Stomach (tissue), 9 donors: ENCODE measurements around the gene NAA20. TPM values are rescaled to one million over a fixed set of nuclear protein-coding genes. Genes with fewer than 3 reads are reported as not detected.
A peak's percentile ranks its signal among the peaks of the same experiment; 100 is the strongest.

Experiments
- DNase-seq, 2 donors: peaks; one replicate each; pipeline versions ENCODE4 v3.0.0 to v3.0.0-alpha.2; 2013 to 2019
- H3K27ac ChIP-seq, 5 donors: fragments of 200-600 bp in 4 of 5; sonication (generic) in 4 of 5; one replicate each; pipeline ENCODE4 v1.5.1; 2013 to 2019; ENCODE audit warnings: mild to moderate bottlenecking in 1 of 5, moderate library complexity in 1 of 5
- H3K27me3 ChIP-seq, 3 donors: fragments of 200-600 bp; sonication (generic); one replicate each; pipeline ENCODE4 v1.5.1; 2017 to 2019; ENCODE audit warnings: mixed run types in 1 of 3
- H3K36me3 ChIP-seq, 4 donors: fragments of 200-600 bp; sonication (generic); 1 replicate in 3 of 4; 2 replicates in 1 of 4; pipeline ENCODE4 v1.5.1; 2016 to 2019
- H3K4me1 ChIP-seq, 4 donors: fragments of 200-600 bp; sonication (generic); one replicate each; pipeline ENCODE4 v1.5.1; 2016 to 2019
- H3K4me3 ChIP-seq, 4 donors: fragments of 200-600 bp; sonication (generic) in 3 of 4; one replicate each; pipeline ENCODE4 v1.5.1; 2016 to 2019; ENCODE audit warnings: mild to moderate bottlenecking in 1 of 4
- H3K9me3 ChIP-seq, 4 donors: fragments of 200-600 bp; sonication (generic); one replicate each; pipeline ENCODE4 v1.5.1; 2016 to 2019
- EP300 ChIP-seq: sonication (generic); formaldehyde crosslinking; IDR thresholded peaks from one replicate; pipeline ENCODE4 v1.6.1; 2017; ENCODE audit warnings: antibody characterized with exemption
- POLR2A ChIP-seq, 4 donors: fragments of 450-650 bp; IDR thresholded peaks; one replicate each; pipeline ENCODE4 v1.6.1; 2016; ENCODE audit warnings: antibody characterized with exemption in 4 of 4, control low read depth in 2 of 4, mild to moderate bottlenecking in 1 of 4, moderate library complexity in 1 of 4
- POLR2AphosphoS5 ChIP-seq, 3 donors: sonication (generic); formaldehyde crosslinking; IDR thresholded peaks; one replicate each; pipeline ENCODE4 v1.6.1; 2016; ENCODE audit warnings: antibody characterized with exemption in 3 of 3
- WGBS, 5 donors: extraction: QIAGEN DNeasy Blood & Tissue Kit in 3 of 5; methylation state at CpG; one replicate each; pipeline versions ENCODE4 v1.1.5 to v1.1.7; 2013 to 2018; 5-methylcytosine and 5-hydroxymethylcytosine counted together
- intact Hi-C: fragments of 100-400 bp; cut with DNase I; formaldehyde crosslinking; loops from one replicate; pipeline ENCODE4 v1.15.1; 2023; ENCODE audit warnings: low total_unique reads
- polyA plus RNA-seq, 3 donors: library from polyadenylated mRNA; stranded (reverse); fragments of 200-250 nt; gene quantifications; one replicate each; pipeline ENCODE4 v1.2.3, GENCODE V29; 2013
- total RNA-seq, 5 donors: library from RNA; depleted of rRNA; stranded (reverse); fragments of >200 nt; gene quantifications; one replicate each; pipeline versions ENCODE4 v1.1.0 to v1.2.3, GENCODE V29; 2014 to 2016
- TF ChIP-seq, protein P1 (sequence below), 7 experiments: fragments of 450-650 bp in 4 of 7; fragments of 200-600 bp in 3 of 7; sonication (generic) in 3 of 7; IDR thresholded peaks; one replicate each; pipeline ENCODE4 v1.5.1; 2016 to 2019; ENCODE audit warnings: antibody characterized with exemption in 7 of 7, control low read depth in 2 of 7, mild to moderate bottlenecking in 1 of 7
- donor health status: healthy with polysubstance abuse.
- donor health status: Bipolar disorder and iron deficiency.
- donor health status: healthy.

Gene NAA20
- total and polyA plus RNA-seq, 8 donors = 7.1 to 114 (median 46.8) TPM; not detected in 1

DNA sequence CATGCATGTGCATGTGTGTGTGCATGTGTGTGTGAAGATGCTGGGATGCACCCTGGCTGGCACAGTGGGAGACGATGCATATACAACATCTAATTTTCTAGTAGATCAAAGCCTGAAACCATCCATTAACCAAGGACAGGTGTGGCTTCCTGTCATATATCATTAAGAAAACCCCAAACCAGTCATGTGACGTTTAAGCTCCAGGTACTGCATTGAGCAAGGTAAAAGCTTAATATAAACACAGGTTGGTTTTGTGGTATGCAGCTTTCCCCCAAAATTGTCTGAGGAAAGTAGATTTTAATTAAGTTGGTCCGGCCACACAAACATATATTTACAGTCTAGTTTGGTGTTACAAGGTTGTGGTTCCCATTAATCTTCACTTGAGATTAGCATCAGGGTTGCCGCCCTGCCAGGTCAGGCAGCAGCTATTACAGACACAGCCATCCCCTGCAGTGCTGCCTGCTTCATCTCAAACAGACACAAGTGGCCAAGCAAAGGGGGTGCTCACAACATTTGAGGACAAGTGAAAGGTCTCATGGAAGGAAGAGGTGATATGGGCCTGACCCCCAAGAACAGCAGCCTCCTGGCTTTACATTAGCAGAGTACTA, 48.6 kb upstream of the NAA20 start:
- DNase-seq = peak in 1 of 2 donors; percentile 24
- no peak overlapping the region for H3K27ac ChIP-seq
- H3K4me1 ChIP-seq = peaks cover 19 to 46% (median 34%) of the 10 kb centered on the region in 4 donors
- peaks cover 3 to 55% (median 14%) of the 10 kb centered on the region in 4 donors for H3K36me3 ChIP-seq
- WGBS, 5 donors = 70 to 86% (median 73%) methylated on average over 4 of the region's 4 CpGs
- no peak overlapping the region for H3K4me3 ChIP-seq
- intact Hi-C loops = no loop called here
- no peaks in the 10 kb centered on the region for H3K9me3 ChIP-seq
- no peaks in the 10 kb centered on the region for H3K27me3 ChIP-seq
- TF ChIP-seq POLR2A (IDR thresholded peaks at IDR 0.05) = no peak
- no peak for TF ChIP-seq POLR2AphosphoS5 (IDR thresholded peaks at IDR 0.05)
- TF ChIP-seq, protein P1, sequence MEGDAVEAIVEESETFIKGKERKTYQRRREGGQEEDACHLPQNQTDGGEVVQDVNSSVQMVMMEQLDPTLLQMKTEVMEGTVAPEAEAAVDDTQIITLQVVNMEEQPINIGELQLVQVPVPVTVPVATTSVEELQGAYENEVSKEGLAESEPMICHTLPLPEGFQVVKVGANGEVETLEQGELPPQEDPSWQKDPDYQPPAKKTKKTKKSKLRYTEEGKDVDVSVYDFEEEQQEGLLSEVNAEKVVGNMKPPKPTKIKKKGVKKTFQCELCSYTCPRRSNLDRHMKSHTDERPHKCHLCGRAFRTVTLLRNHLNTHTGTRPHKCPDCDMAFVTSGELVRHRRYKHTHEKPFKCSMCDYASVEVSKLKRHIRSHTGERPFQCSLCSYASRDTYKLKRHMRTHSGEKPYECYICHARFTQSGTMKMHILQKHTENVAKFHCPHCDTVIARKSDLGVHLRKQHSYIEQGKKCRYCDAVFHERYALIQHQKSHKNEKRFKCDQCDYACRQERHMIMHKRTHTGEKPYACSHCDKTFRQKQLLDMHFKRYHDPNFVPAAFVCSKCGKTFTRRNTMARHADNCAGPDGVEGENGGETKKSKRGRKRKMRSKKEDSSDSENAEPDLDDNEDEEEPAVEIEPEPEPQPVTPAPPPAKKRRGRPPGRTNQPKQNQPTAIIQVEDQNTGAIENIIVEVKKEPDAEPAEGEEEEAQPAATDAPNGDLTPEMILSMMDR (IDR thresholded peaks at IDR 0.05) = no peak
- no peak for TF ChIP-seq EP300

DNA sequence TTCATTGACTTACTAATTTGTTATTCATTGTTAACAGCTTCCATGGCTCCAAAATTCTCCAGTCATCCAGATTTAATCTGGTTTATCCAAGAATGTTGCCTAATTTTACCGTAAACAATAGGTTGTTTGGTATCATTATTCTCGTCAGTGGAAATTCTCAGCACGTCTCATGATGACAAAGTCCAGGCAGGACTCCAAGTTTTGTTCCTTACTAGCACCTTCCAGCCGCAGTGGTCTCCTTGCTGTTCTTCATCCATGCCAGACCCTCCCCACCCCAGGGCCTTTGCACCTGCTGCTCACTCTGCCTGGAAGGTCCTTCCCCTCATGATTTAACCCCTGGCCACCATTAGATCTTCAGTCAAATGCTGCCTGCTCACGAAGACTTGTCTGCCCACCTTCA, 48.1 kb upstream of the NAA20 start:
- no peaks in the 10 kb centered on the region for H3K27me3 ChIP-seq
- DNase-seq = no peak
- no peak overlapping the region for H3K4me3 ChIP-seq
- peaks cover 22 to 48% (median 37%) of the 10 kb centered on the region in 4 donors for H3K4me1 ChIP-seq
- WGBS, 5 donors = 73 to 91% (median 85%) methylated on average over 5 of the region's 5 CpGs
- no peak overlapping the region for H3K27ac ChIP-seq
- no peaks in the 10 kb centered on the region for H3K9me3 ChIP-seq
- TF ChIP-seq EP300 (no peak), POLR2AphosphoS5 (IDR thresholded peaks at IDR 0.05) (no peak), POLR2A (IDR thresholded peaks at IDR 0.05) (no peak)
- TF ChIP-seq, protein P1 (IDR thresholded peaks at IDR 0.05) = no peak
- H3K36me3 ChIP-seq = peaks cover 3 to 55% (median 14%) of the 10 kb centered on the region in 4 donors
- intact Hi-C loops = no loop called here

DNA sequence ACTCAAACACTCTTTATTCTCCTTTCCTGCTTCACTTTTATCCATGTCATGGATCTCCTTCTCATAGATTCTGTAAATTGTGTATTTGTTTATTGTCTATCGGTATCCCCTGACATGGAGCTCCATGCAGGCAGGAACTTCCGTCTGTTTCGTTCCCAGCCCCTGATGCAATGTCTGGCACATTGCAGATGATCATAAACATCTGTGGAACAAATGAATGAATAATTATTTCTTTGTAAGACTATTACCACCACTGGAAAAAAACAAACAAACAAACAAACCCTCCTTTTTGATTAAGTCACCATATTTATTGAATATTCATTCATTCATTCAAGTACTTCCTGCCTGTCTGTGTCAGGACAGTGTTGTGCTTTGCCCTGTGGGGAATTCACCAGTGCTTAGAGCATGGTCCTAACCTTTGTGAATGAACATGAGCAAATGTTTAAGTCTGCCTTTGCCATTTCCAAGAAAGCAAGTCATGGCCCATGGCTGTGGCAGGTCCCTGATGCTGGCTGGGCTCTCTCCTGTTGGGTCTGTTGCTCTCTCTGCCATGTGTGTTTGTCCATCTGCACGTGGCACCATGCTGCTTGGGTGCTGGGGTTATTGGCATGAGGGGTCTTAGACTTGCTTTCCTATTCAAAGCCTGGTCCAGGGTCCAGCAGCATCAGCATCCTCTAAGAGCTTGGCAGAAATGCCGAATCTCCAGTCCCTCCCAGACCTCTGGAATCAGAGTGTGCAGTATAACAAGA, 47.5 kb upstream of the NAA20 start:
- no peak for DNase-seq
- intact Hi-C loops = no loop called here
- peaks cover 23 to 48% (median 37%) of the 10 kb centered on the region in 4 donors for H3K4me1 ChIP-seq
- H3K27ac ChIP-seq = no peak overlapping the region
- H3K36me3 ChIP-seq = peaks cover 3 to 55% (median 14%) of the 10 kb centered on the region in 4 donors
- WGBS, 5 donors = 79 to 93% (median 86%) methylated on average over 5 of the region's 5 CpGs
- H3K9me3 ChIP-seq = no peaks in the 10 kb centered on the region
- TF ChIP-seq POLR2AphosphoS5 (IDR thresholded peaks at IDR 0.05) (no peak), POLR2A (IDR thresholded peaks at IDR 0.05) (no peak), EP300 (no peak)
- TF ChIP-seq, protein P1 (IDR thresholded peaks at IDR 0.05) = no peak
- H3K27me3 ChIP-seq = no peaks in the 10 kb centered on the region
- no peak overlapping the region for H3K4me3 ChIP-seq

DNA sequence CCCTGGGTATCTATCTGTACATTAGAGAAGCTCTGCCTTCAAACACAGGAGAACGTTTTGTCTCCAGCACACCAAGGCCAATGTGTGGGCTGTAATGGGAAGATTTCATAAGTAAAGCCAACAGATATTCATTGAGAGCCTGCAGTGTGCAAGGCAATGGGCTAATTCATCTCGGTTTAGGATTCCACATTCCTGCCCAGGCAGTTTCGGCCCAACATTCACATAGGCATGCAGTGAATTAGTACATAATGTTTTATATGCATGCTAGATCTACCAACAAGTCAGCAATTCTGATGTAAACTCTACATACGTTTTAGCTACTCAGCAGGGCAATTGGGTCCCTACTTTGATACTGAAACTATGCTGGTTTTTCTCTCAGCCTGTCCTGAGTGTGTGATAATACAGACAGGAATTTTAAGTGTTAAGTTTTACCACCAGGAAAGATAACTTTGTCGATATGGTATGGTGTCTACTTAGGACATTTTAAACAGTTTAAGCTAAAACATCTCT, 46.9 kb upstream of the NAA20 start:
- TF ChIP-seq, protein P1 (IDR thresholded peaks at IDR 0.05) = no peak
- TF ChIP-seq POLR2A (IDR thresholded peaks at IDR 0.05) (no peak), EP300 (no peak), POLR2AphosphoS5 (IDR thresholded peaks at IDR 0.05) (no peak)
- WGBS, 5 donors = 72 to 80% (median 77%) methylated on average over 5 of the region's 5 CpGs
- Histone ChIP-seq H3K27ac (no peak overlapping the region), H3K36me3 (peaks cover 0 to 51% (median 14%) of the 10 kb centered on the region in 4 donors), H3K27me3 (no peaks in the 10 kb centered on the region), H3K9me3 (no peaks in the 10 kb centered on the region), H3K4me1 (peaks cover 26 to 45% (median 36%) of the 10 kb centered on the region in 4 donors), H3K4me3 (no peak overlapping the region)
- intact Hi-C loops = no loop called here
- DNase-seq = no peak
